Left ventricle myocardium superior (tissue), 1 donor: Measurements from ENCODE around the gene UBTD1. TPM values are rescaled to one million over a fixed set of nuclear protein-coding genes. Genes with fewer than 3 reads are reported as not detected.
"Not testable (repeated sequence)": the region's sequence is repeated elsewhere in the genome, so short reads cannot be mapped to it uniquely, and the experiment has no call there.

ENCODE experiments used
- ATAC-seq: fragments of 200-7000 bp; cut with Tn5 transposase; one replicate; pipeline ENCODE4 v1.9.1; 2020; ENCODE audit warnings: mild to moderate bottlenecking, moderate library complexity
- DNase-seq: peaks from one replicate; pipeline ENCODE4 v3.0.0-alpha.2; 2020
- intact Hi-C: fragments of 100-400 bp; cut with micrococcal nuclease; formaldehyde crosslinking; loops from one replicate; pipeline ENCODE4 v1.11.0; 2022
- total RNA-seq: library from RNA; stranded (reverse); fragmentation: NEBNext Ultra II Directional; extraction: Animal tissue kit (Norgen Biotek cat#: 25700); gene quantifications from one replicate; pipeline ENCODE4 v1.2.1, GENCODE V29; 2021
- donor health status: DM: no; HTN: yes; CAD: no; lungs with severe emphysema.

The UBTD1 gene
- total RNA-seq, 1 donor from 2014 or later = 28.1 TPM

GRCh38 chr10:97479410-97479809 lies 19.3 kb upstream of the UBTD1 start:
- DNase-seq, intact Hi-C loops, ATAC-seq: not testable (repeated sequence)

- intact Hi-C loops = no loop called here
Observed at GRCh38 chr10:97479939-97480338, 18.8 kb upstream of the UBTD1 start.

GRCh38 chr10:97481071-97481470 lies 17.7 kb upstream of the UBTD1 start:
- DNase-seq (no peak), ATAC-seq (no peak)
- intact Hi-C loops = no loop called here

More at GRCh38 chr10:97479939-97480338, 18.8 kb upstream of the UBTD1 start:
- DNase-seq (no peak), ATAC-seq (no peak)

- intact Hi-C loops = no loop called here
- DNase-seq (no peak), ATAC-seq (no peak)
Observed at GRCh38 chr10:97482381-97482780, 16.3 kb upstream of the UBTD1 start.

GRCh38 chr10:97483506-97483905 lies 15.2 kb upstream of the UBTD1 start:
- ATAC-seq (peak; percentile 37), DNase-seq (no peak)
- intact Hi-C loops = no loop called here

GRCh38 chr10:97483921-97484320 lies 14.8 kb upstream of the UBTD1 start:
- DNase-seq (no peak), ATAC-seq (no peak)
- intact Hi-C loops = no loop called here

- intact Hi-C loops = no loop called here
- ATAC-seq (no peak), DNase-seq (no peak)
Observed at GRCh38 chr10:97485647-97486281, 13.0 kb upstream of the UBTD1 start.

GRCh38 chr10:97490592-97490991 lies 8.1 kb upstream of the UBTD1 start:
- intact Hi-C loops = no loop called here
- ATAC-seq (peak; percentile 92), DNase-seq (peak; percentile 44)

- no peak for DNase-seq
- intact Hi-C loops = no loop called here
- ATAC-seq = no peak
Observed at GRCh38 chr10:97494151-97494550, 4.6 kb upstream of the UBTD1 start.

- intact Hi-C loops = no loop called here
- ATAC-seq (no peak), DNase-seq (no peak)
Observed at GRCh38 chr10:97494863-97495506, 3.7 kb upstream of the UBTD1 start.

- DNase-seq (peak; percentile 88), ATAC-seq (peak; percentile 56)
- intact Hi-C loops = no loop called here
Observed at GRCh38 chr10:97497572-97498075, 1.1 kb upstream of the UBTD1 start.

- intact Hi-C loops = no loop called here
Observed at GRCh38 chr10:97498076-97498840, 466 bp upstream of the UBTD1 start, which contains the start of gene MMS19. Gene MMS19 (minus strand): TSS chr10:97498422. CDS start chr10:97498384, 38 bp downstream.

GRCh38 chr10:97499561-97500296 lies 1.0 kb downstream of the UBTD1 start:
- DNase-seq = peak; percentile 88
- no peak for ATAC-seq
- intact Hi-C loops = no loop called here

More at GRCh38 chr10:97498076-97498840, 466 bp upstream of the UBTD1 start, which contains the start of gene MMS19:
- DNase-seq = peak; percentile 100
- peak; percentile 92 for ATAC-seq

GRCh38 chr10:97500297-97500575 lies 1.5 kb downstream of the UBTD1 start:
- DNase-seq = no peak
- ATAC-seq = no peak
- intact Hi-C loops = no loop called here

GRCh38 chr10:97502916-97503315 lies 4.2 kb downstream of the UBTD1 start:
- intact Hi-C loops = no loop called here
- no peak for DNase-seq
- no peak for ATAC-seq

GRCh38 chr10:97503406-97503805 lies 4.7 kb downstream of the UBTD1 start:
- ATAC-seq (peak; percentile 14), DNase-seq (peak; percentile 65)
- intact Hi-C loops = no loop called here

GRCh38 chr10:97505152-97505551 lies 6.4 kb downstream of the UBTD1 start:
- DNase-seq (no peak), ATAC-seq (no peak)
- intact Hi-C loops = no loop called here

GRCh38 chr10:97506199-97506991 lies 7.7 kb downstream of the UBTD1 start:
- ATAC-seq (no peak), DNase-seq (no peak)
- intact Hi-C loops = no loop called here

GRCh38 chr10:97508342-97508741 lies 9.6 kb downstream of the UBTD1 start:
- intact Hi-C loops = no loop called here

More at GRCh38 chr10:97508342-97508741, 9.6 kb downstream of the UBTD1 start:
- ATAC-seq (no peak), DNase-seq (no peak)
